ENCODE results near the gene CAPZB. TPM values are rescaled to one million over a fixed set of nuclear protein-coding genes. Genes with fewer than 3 reads are reported as not detected.
"Not testable (repeated sequence)": the region's sequence is repeated elsewhere in the genome, so short reads cannot be mapped to it uniquely, and the experiment has no call there.

The CAPZB gene
- total RNA-seq, 6 experiments from 2014 or later: 565 to 646 (median 603) TPM

DNA sequence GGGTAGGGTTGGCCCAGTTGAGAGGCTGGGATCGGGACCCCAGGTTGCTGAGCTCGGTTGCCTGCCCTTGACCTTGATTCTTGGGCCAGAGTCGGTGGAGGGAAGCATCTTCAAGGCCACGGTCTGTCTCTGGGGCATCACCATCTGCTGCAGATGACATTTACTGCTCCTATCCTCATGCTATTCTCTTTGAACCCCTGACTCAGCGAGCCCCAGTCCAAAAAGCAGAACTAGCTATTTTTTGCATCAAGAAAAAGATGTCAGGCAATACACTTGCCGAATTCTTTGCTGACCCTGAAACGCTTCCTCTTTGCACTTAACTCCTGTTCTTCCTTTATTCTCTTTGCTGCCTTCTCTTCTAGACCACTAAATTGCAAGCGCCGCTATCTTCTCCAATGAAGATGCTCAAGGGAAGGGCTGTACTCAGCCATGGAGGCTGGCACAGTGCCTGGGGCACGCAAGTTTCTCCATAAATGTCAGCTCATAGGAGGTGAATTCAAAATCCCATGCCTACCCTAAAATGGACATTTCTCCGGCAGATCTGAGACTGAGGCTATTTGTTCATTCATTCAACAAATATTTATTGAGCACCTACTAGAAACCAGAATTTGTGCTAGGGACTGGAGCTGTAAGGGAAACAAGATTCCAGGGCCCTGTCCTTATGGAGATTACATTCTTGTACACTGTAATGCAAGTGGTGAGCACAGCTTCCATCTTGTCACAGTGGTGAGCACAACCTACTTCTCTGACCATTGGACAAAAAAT lies 20.5 kb upstream of the CAPZB start:
- TF ChIP-seq, protein P1, sequence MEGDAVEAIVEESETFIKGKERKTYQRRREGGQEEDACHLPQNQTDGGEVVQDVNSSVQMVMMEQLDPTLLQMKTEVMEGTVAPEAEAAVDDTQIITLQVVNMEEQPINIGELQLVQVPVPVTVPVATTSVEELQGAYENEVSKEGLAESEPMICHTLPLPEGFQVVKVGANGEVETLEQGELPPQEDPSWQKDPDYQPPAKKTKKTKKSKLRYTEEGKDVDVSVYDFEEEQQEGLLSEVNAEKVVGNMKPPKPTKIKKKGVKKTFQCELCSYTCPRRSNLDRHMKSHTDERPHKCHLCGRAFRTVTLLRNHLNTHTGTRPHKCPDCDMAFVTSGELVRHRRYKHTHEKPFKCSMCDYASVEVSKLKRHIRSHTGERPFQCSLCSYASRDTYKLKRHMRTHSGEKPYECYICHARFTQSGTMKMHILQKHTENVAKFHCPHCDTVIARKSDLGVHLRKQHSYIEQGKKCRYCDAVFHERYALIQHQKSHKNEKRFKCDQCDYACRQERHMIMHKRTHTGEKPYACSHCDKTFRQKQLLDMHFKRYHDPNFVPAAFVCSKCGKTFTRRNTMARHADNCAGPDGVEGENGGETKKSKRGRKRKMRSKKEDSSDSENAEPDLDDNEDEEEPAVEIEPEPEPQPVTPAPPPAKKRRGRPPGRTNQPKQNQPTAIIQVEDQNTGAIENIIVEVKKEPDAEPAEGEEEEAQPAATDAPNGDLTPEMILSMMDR (IDR thresholded peaks at IDR 0.05): no peak
- H3K36me3 Mint-ChIP-seq (ENCODE audit: low read depth): no peaks in the 10 kb centered on the region
- no peak for DNase-seq
- H3K4me3 Mint-ChIP-seq: peak overlapping the region; percentile 67
- H3K27me3 Mint-ChIP-seq (ENCODE audit: insufficient read depth): peaks cover 4% of the 10 kb centered on the region
- H3K4me1 Mint-ChIP-seq (ENCODE audit: low read depth): peaks cover 33% of the 10 kb centered on the region
- H3K9me3 Mint-ChIP-seq: no peaks in the 10 kb centered on the region
- H3K27ac Mint-ChIP-seq: peak overlapping the region; percentile 86

DNA sequence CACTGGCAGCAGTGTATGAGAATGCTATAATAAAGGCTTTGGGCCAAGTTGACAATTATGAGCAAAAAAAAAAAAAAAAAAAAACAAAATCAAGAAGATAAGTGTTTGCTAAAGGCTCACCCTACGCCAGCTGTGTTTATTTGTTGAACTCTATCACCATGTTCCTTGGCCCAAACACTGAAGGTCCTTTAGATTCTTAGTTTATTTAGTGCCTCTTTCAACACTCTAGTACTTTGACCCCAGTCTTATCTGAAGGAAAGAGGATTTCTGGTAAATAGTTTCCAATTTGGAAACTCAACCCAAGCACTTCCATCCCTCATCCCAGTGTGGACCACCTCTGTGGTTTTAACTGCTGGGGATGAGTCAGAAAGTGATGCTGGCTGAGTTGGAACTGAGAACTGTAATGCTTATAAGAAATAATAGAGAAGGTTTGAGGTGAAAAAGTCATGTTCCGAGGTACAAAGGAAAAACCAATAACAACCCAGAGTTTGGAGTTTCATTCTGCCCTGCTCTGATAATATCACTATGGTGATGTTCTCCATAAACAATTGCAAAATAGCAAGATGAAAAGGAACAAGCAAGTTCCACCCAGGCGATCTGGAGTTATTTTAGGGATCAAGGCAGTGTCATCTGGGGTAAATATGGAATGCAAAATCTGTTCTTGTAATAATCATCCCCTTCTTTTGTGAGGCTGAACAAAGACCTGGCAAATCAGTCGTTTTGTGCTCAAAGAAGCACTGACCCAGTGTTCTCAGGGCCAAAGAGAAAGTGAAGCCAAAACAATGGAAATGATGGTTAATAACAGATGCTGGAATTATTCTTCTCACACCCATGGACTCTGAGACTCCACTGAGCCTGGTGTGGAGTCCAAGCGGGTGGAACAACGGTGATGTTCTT lies 19.7 kb upstream of the CAPZB start:
- TF ChIP-seq, protein P1 (IDR thresholded peaks at IDR 0.05): no peak
- peaks cover 4% of the 10 kb centered on the region for H3K27me3 Mint-ChIP-seq (ENCODE audit: insufficient read depth)
- peaks cover 33% of the 10 kb centered on the region for H3K4me1 Mint-ChIP-seq (ENCODE audit: low read depth)
- H3K27ac Mint-ChIP-seq: peak overlapping the region; percentile 86
- no peaks in the 10 kb centered on the region for H3K36me3 Mint-ChIP-seq (ENCODE audit: low read depth)
- DNase-seq: peak; percentile 68
- H3K9me3 Mint-ChIP-seq: no peaks in the 10 kb centered on the region
- H3K4me3 Mint-ChIP-seq: peak overlapping the region; percentile 67

DNA sequence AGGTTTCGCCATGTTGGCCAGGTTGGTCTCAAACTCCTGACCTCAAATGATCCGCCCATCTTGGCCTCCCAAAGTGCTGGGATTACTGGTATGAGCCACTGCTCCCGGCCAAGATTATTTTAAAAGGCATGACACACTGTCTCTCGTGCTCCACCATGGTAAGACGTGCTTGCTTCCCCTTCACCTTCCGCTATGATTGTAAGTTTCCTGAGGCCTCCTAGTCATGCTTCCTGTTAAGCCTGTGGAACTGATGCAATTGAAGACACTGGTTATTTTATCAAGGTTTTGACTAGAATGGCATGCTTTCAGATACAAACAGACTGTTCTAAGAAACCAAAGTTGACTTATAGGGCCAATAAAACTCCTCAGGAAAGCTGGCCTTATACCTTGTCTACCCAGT lies 16.9 kb upstream of the CAPZB start:
- H3K27ac Mint-ChIP-seq; H3K27me3 Mint-ChIP-seq (ENCODE audit: insufficient read depth); H3K36me3 Mint-ChIP-seq (ENCODE audit: low read depth); DNase-seq; H3K9me3 Mint-ChIP-seq; H3K4me3 Mint-ChIP-seq: not testable (repeated sequence)
- H3K4me1 Mint-ChIP-seq (ENCODE audit: low read depth): peaks cover 23% of the 10 kb centered on the region

DNA sequence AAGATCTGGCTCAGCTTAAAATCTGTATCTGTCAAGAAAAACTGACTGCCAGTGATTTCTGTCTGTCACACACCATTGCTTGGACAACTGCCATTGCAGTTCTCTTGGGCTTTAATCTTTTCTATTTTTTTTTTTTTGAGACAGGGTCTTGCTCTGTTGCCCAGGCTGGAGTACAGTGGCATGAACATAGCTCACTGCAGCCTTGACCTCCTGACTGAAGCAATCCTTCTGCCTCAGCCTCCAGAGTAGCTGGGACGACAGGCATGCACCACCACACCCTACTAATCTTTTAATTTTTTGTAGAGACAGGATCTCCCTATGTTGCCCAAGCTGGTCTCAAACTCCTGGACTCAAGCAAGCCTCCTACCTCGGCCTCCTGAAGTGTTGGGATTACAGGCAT lies 14.5 kb upstream of the CAPZB start:
- H3K27me3 Mint-ChIP-seq (ENCODE audit: insufficient read depth): not testable (repeated sequence)

DNA sequence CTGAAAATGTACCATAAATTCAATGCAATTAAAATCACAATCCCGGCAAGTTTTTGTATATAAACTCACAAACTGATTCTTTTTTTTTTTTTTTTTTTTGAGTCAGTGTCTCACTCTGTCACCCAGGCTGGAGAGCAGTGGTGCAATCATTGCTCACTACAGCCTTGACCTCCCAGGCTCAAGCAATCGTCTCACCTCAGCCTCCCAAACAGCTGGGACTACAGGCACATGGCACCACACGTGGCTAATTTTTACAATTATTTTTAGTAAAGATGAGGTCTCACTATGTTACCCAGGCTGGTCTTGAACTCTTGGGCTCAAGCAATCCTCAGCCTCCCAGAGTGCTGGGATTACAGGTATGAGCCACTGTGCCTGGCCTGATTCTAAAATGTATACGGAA lies 12.1 kb upstream of the CAPZB start:
- not testable (repeated sequence) for H3K36me3 Mint-ChIP-seq (ENCODE audit: low read depth); H3K27me3 Mint-ChIP-seq (ENCODE audit: insufficient read depth); H3K4me3 Mint-ChIP-seq; DNase-seq; H3K27ac Mint-ChIP-seq; H3K9me3 Mint-ChIP-seq
- H3K4me1 Mint-ChIP-seq (ENCODE audit: low read depth): peaks cover 14% of the 10 kb centered on the region

More for the DNA sequence above, 14.5 kb upstream of the CAPZB start:
- not testable (repeated sequence) for H3K4me3 Mint-ChIP-seq; H3K27ac Mint-ChIP-seq; DNase-seq; H3K36me3 Mint-ChIP-seq (ENCODE audit: low read depth); H3K9me3 Mint-ChIP-seq
- peaks cover 20% of the 10 kb centered on the region for H3K4me1 Mint-ChIP-seq (ENCODE audit: low read depth)

DNA sequence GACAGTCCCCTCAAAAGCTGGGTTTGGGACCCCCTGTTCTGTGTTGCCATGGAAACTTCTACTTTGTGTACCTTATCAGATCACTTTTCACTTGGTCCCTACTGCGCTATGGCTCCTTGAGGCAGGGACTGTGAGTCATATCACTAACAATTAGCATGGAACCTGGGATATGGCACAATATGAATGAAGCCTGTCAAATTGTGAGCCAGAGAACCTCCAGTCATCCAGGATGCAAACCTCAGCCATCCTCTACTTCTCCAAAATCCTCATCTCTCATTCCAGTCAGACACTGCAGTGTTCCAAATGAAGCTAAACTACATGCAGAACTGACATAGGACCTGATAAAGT lies 11.2 kb upstream of the CAPZB start:
- Mint-ChIP-seq H3K27me3 (ENCODE audit: insufficient read depth) (peaks cover 6% of the 10 kb centered on the region), H3K27ac (no peak overlapping the region), H3K4me1 (ENCODE audit: low read depth) (peaks cover 14% of the 10 kb centered on the region), H3K9me3 (no peaks in the 10 kb centered on the region), H3K36me3 (ENCODE audit: low read depth) (no peaks in the 10 kb centered on the region), H3K4me3 (no peak overlapping the region)
- no peak for DNase-seq
- TF ChIP-seq, protein P1 (IDR thresholded peaks at IDR 0.05): no peak

Data from HFFc6 (cell line).